WERI-Rb-1 (cell line): ENCODE results near the gene ZFP14.

Experiments
- DNase-seq: peaks from one replicate; pipeline ENCODE4 v3.0.0-alpha.2; 2020
- H3K27ac ChIP-seq: fragments of 250-450 bp; sonication (Bioruptor Pico); 2 replicates; pipeline ENCODE4 v1.5.1; 2020; ENCODE audit warnings: mild to moderate bottlenecking, moderate library complexity
- H3K27me3 ChIP-seq: fragments of 250-450 bp; sonication (Bioruptor Pico); 2 replicates; pipeline ENCODE4 v1.5.1; 2021; ENCODE audit warnings: mild to moderate bottlenecking, low read depth, moderate library complexity; ENCODE audit not compliant: insufficient read depth, severe bottlenecking
- H3K36me3 ChIP-seq: fragments of 250-450 bp; sonication (Bioruptor Pico); 2 replicates; pipeline ENCODE4 v1.5.1; 2020; ENCODE audit warnings: mild to moderate bottlenecking, moderate library complexity
- H3K4me3 ChIP-seq: 2 replicates; pipeline ENCODE4 v1.5.1; 2011; ENCODE audit warnings: low read depth, mild to moderate bottlenecking, control low read depth, low read length
- H3K9me3 ChIP-seq: fragments of 250-450 bp; sonication (Bioruptor Pico); 2 replicates; pipeline ENCODE4 v1.5.1; 2021; ENCODE audit warnings: mild to moderate bottlenecking, moderate library complexity; ENCODE audit not compliant: severe bottlenecking
- CTCF ChIP-seq: IDR thresholded peaks from 2 replicates; pipeline ENCODE4 v1.5.1; 2011; ENCODE audit warnings: low read depth, mild to moderate bottlenecking, control low read depth, inconsistent platforms, low read length

The ZFP14 gene

GRCh38 chr19:36392916-36393673 lies 14.1 kb upstream of the ZFP14 start:
- H3K36me3 ChIP-seq: peaks cover 64% of the 10 kb centered on the region
- no peak overlapping the region for H3K27ac ChIP-seq
- peaks cover 28% of the 10 kb centered on the region for H3K9me3 ChIP-seq
- no peaks in the 10 kb centered on the region for H3K27me3 ChIP-seq
- TF ChIP-seq CTCF: no peak
- H3K4me3 ChIP-seq: no peak overlapping the region
- no peak for DNase-seq

DNA sequence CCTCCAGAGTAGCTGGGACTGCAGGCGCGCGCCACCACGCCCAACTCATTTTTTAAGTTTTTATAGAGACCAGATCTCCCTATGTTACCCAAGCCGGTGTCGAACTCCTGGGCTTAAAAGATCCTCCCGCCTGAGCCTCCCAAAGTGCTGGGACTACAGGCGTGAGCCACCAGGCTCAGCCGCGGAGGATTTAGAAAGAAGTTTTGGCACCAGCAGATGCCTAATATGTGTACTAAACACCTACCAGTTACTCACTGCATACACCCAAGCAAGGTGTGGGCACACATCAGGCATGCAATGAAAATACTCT lies 464 bp upstream of the ZFP14 start:
- H3K9me3 ChIP-seq: peaks cover 5% of the 10 kb centered on the region
- H3K27me3 ChIP-seq: no peaks in the 10 kb centered on the region
- peak overlapping the region; percentile 88 for H3K27ac ChIP-seq
- TF ChIP-seq CTCF: no peak
- peak overlapping the region; percentile 87 for H3K4me3 ChIP-seq
- no peak for DNase-seq
- H3K36me3 ChIP-seq: no peaks in the 10 kb centered on the region

- H3K4me3 ChIP-seq: peak overlapping the region; percentile 87
- no peaks in the 10 kb centered on the region for H3K36me3 ChIP-seq
- peak overlapping the region; percentile 88 for H3K27ac ChIP-seq
- H3K27me3 ChIP-seq: no peaks in the 10 kb centered on the region
- TF ChIP-seq CTCF: no peak
- no peak for DNase-seq
- peaks cover 5% of the 10 kb centered on the region for H3K9me3 ChIP-seq
Observed at GRCh38 chr19:36377541-36378178, 1.3 kb downstream of the ZFP14 start.

GRCh38 chr19:36373638-36374156 lies 5.3 kb downstream of the ZFP14 start:
- Histone ChIP-seq H3K27me3 (no peaks in the 10 kb centered on the region), H3K9me3 (no peaks in the 10 kb centered on the region), H3K27ac (no peak overlapping the region), H3K4me3 (no peak overlapping the region), H3K36me3 (no peaks in the 10 kb centered on the region)
- no peak for DNase-seq
- no peak for TF ChIP-seq CTCF

DNA sequence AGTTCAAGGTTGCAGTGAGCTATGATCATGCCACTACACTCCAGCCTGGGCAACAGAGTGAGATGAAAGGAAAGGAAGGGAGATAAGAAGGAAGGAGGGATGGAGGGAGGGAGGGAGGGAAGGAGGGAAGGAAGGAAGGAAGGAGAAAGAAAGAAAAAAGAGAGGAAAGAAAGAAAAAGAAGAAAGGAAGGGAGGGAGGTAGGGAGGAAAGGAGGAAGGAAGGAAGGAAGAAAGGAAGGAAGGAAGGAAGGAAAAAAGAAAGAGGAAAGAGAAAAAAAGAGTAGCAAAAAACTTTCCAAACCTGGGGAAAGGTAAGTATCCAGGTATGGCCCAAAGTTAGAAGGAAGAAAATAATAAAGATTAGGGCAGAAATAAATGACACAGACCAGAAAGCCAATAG lies 7.1 kb downstream of the ZFP14 start:
- DNase-seq: no peak
- Histone ChIP-seq H3K27ac (no peak overlapping the region), H3K9me3 (no peaks in the 10 kb centered on the region), H3K36me3 (peaks cover 3% of the 10 kb centered on the region), H3K27me3 (no peaks in the 10 kb centered on the region), H3K4me3 (no peak overlapping the region)
- no peak for TF ChIP-seq CTCF
